Gastroesophageal sphincter (tissue), 3 donors: Measurements from ENCODE around the gene USHBP1.

Experiments
- CTCF ChIP-seq, 4 experiments: fragments of 200-600 bp in 2 of 4; fragments of 450-650 bp in 2 of 4; sonication (generic) in 1 of 4; IDR thresholded peaks; one replicate each; pipeline ENCODE4 v1.5.1; 2017 to 2019; ENCODE audit warnings: antibody characterized with exemption in 4 of 4, mild to moderate bottlenecking in 2 of 4, moderate library complexity in 2 of 4
- EP300 ChIP-seq: sonication (generic); formaldehyde crosslinking; IDR thresholded peaks from one replicate; pipeline ENCODE4 v1.6.1; 2017; ENCODE audit warnings: antibody characterized with exemption, mild to moderate bottlenecking
- POLR2AphosphoS5 ChIP-seq: sonication (generic); formaldehyde crosslinking; IDR thresholded peaks from one replicate; pipeline ENCODE4 v1.6.1; 2017; ENCODE audit warnings: antibody characterized with exemption

- TF ChIP-seq CTCF (IDR thresholded peaks at IDR 0.05) (no peak), EP300 (no peak), POLR2AphosphoS5 (no peak)
These were observed 57.6 kb downstream of the USHBP1 start for GRCh38 chr19:17206736-17207581.
